Endodermal cell (in vitro differentiated cells): ENCODE measurements around the gene ATXN10. TPM values are rescaled to one million over a fixed set of nuclear protein-coding genes. Genes with fewer than 3 reads are reported as not detected.

ENCODE experiments used
- DNase-seq: peaks from one replicate; pipeline ENCODE4 v3.0.0-alpha.2; 2017
- H3K27ac ChIP-seq: 2 replicates; pipeline ENCODE4 v1.5.1; 2013; ENCODE audit warnings: mild to moderate bottlenecking, low read depth, low read length, moderate library complexity
- H3K27me3 ChIP-seq: 2 replicates; pipeline ENCODE4 v1.6.1; 2013; ENCODE audit warnings: mild to moderate bottlenecking, low read length, moderate library complexity; ENCODE audit not compliant: insufficient read depth, control insufficient read depth, poor library complexity, severe bottlenecking
- H3K36me3 ChIP-seq: 2 replicates; pipeline ENCODE4 v1.7.0; 2013; ENCODE audit warnings: mild to moderate bottlenecking, low read length, moderate library complexity; ENCODE audit not compliant: control insufficient read depth, insufficient read depth
- H3K4me1 ChIP-seq: one replicate; pipeline ENCODE4 v1.7.0; 2013; ENCODE audit warnings: low read length; ENCODE audit not compliant: control insufficient read depth, insufficient read depth
- H3K4me3 ChIP-seq: 2 replicates; pipeline ENCODE4 v1.5.1; 2013; ENCODE audit warnings: mild to moderate bottlenecking, low read length, moderate library complexity
- H3K9ac ChIP-seq: 2 replicates; pipeline ENCODE4 v1.6.1; 2013; ENCODE audit warnings: mild to moderate bottlenecking, low read length, moderate library complexity; ENCODE audit not compliant: poor library complexity, severe bottlenecking; ENCODE audit errors: extremely low read depth
- H3K9me3 ChIP-seq: 2 replicates; pipeline ENCODE4 v1.6.1; 2013; ENCODE audit warnings: mild to moderate bottlenecking, low read length, moderate library complexity; ENCODE audit not compliant: control insufficient read depth
- H3K27ac Mint-ChIP-seq: 2 replicates; pipeline ENCODE4 v1.8.0; 2020; ENCODE audit warnings: mixed read lengths
- H3K27me3 Mint-ChIP-seq: 2 replicates; pipeline ENCODE4 v1.8.0; 2021; ENCODE audit warnings: mild to moderate bottlenecking, mixed read lengths; ENCODE audit not compliant: insufficient read depth
- H3K36me3 Mint-ChIP-seq: 2 replicates; pipeline ENCODE4 v1.8.0; 2020; ENCODE audit warnings: low read depth, mixed read lengths
- H3K4me1 Mint-ChIP-seq: 2 replicates; pipeline ENCODE4 v1.8.0; 2020; ENCODE audit warnings: mixed read lengths
- H3K4me3 Mint-ChIP-seq: 2 replicates; pipeline ENCODE4 v1.8.0; 2020; ENCODE audit warnings: mild to moderate bottlenecking, moderate library complexity, mixed read lengths
- H3K9me3 Mint-ChIP-seq: 2 replicates; pipeline ENCODE4 v1.8.0; 2020; ENCODE audit warnings: mild to moderate bottlenecking, mixed read lengths
- CTCF ChIP-seq: fragments of 200-600 bp; sonication (generic); conservative IDR thresholded peaks from 2 replicates; pipeline ENCODE4 v1.5.0; 2021; ENCODE audit warnings: antibody characterized with exemption, mild to moderate bottlenecking
- WGBS, 2 experiments: methylation state at CpG; one replicate each; pipeline versions ENCODE4 v1.1.5 to v1.1.7; 2013; ENCODE audit warnings: missing lambda C conversion rate in 2 of 2, mixed read lengths in 1 of 2; ENCODE audit not compliant: insufficient coverage in 1 of 2, insufficient read length in 1 of 2; 5-methylcytosine and 5-hydroxymethylcytosine counted together
- total RNA-seq, 2 donors: library from RNA; stranded (reverse); fragmentation: NEBNext Ultra II Directional in 1 of 2; extraction: Animal tissue kit (Norgen Biotek cat#: 25700) in 1 of 2; gene quantifications; 2 replicates in 1 of 2; 3 replicates in 1 of 2; pipeline ENCODE4 v1.2.1, GENCODE V29; 2021

Gene ATXN10
- total RNA-seq, 2 donors from 2014 or later: 223 to 266 TPM

- Histone ChIP-seq H3K36me3 (no peaks in the 10 kb centered on the region), H3K4me1 (no peaks in the 10 kb centered on the region), H3K9me3 (no peaks in the 10 kb centered on the region), H3K4me3 (no peak overlapping the region), H3K27me3 (no peaks in the 10 kb centered on the region), H3K9ac (no peak overlapping the region), H3K27ac (no peak overlapping the region)
- peaks cover 36% of the 10 kb centered on the region for H3K4me1 Mint-ChIP-seq
- no peak for TF ChIP-seq CTCF
- H3K27me3 Mint-ChIP-seq: peaks cover 46% of the 10 kb centered on the region
- WGBS, 2 experiments: 94 to 96% methylated on average over 4 to 6 of the region's 7 CpGs
- H3K9me3 Mint-ChIP-seq: no peaks in the 10 kb centered on the region
- peak; percentile 18 for DNase-seq
- no peaks in the 10 kb centered on the region for H3K36me3 Mint-ChIP-seq
- peak overlapping the region; percentile 39 for H3K27ac Mint-ChIP-seq
- no peak overlapping the region for H3K4me3 Mint-ChIP-seq
These were observed 39.8 kb upstream of the ATXN10 start for GRCh38 chr22:45631841-45632238.

GRCh38 chr22:45632791-45633515 is 38.7 kb upstream of the ATXN10 start:
- Histone ChIP-seq H3K9ac (no peak overlapping the region), H3K36me3 (no peaks in the 10 kb centered on the region), H3K9me3 (no peaks in the 10 kb centered on the region), H3K27ac (no peak overlapping the region), H3K27me3 (no peaks in the 10 kb centered on the region), H3K4me1 (no peaks in the 10 kb centered on the region), H3K4me3 (no peak overlapping the region)
- peaks cover 36% of the 10 kb centered on the region for H3K4me1 Mint-ChIP-seq
- no peaks in the 10 kb centered on the region for H3K36me3 Mint-ChIP-seq
- H3K4me3 Mint-ChIP-seq: no peak overlapping the region
- H3K27ac Mint-ChIP-seq: no peak overlapping the region
- DNase-seq: peak; percentile 63
- H3K9me3 Mint-ChIP-seq: no peaks in the 10 kb centered on the region
- no peak for TF ChIP-seq CTCF
- WGBS, 2 experiments: 56 to 58% methylated on average over 9 to 13 of the region's 15 CpGs
- H3K27me3 Mint-ChIP-seq: peaks cover 47% of the 10 kb centered on the region

GRCh38 chr22:45636683-45637082 is 35.0 kb upstream of the ATXN10 start:
- no peak for DNase-seq
- Histone ChIP-seq H3K27ac (no peak overlapping the region), H3K4me1 (no peaks in the 10 kb centered on the region), H3K9me3 (no peaks in the 10 kb centered on the region), H3K36me3 (no peaks in the 10 kb centered on the region), H3K4me3 (no peak overlapping the region), H3K27me3 (no peaks in the 10 kb centered on the region), H3K9ac (no peak overlapping the region)
- Mint-ChIP-seq H3K27me3 (peaks cover 57% of the 10 kb centered on the region), H3K4me1 (peaks cover 30% of the 10 kb centered on the region), H3K4me3 (no peak overlapping the region), H3K27ac (no peak overlapping the region), H3K36me3 (no peaks in the 10 kb centered on the region), H3K9me3 (no peaks in the 10 kb centered on the region)
- TF ChIP-seq CTCF: no peak
- WGBS, 2 experiments: 92 to 94% methylated on average over 4 to 7 of the region's 7 CpGs
